ENCODE measurements around the gene PSMD1. TPM values are rescaled to one million over a fixed set of nuclear protein-coding genes. Genes with fewer than 3 reads are reported as not detected.

Gene PSMD1
- total RNA-seq, 2 donors from 2014 or later, result 74.1 to 114 TPM

DNA sequence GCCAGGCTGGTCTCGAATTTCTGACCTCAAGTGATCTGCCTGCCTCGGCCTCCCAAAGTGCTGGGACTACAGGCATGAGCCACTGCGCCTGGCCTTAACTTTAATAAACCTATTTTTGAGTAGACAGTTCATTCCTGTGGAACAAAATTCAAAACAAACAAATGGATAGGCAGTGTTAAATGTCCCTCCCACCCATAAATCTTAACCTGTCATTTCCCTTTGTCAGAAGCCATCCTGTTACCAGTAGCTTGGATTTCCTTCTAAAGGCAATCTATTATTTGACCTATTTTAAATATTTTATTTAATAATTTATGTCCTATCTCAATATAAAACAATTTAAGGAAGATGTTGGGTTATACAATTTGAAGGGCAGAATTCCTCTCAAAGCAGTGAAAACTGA is 25.9 kb upstream of the PSMD1 start:
- TF ChIP-seq, protein P1, sequence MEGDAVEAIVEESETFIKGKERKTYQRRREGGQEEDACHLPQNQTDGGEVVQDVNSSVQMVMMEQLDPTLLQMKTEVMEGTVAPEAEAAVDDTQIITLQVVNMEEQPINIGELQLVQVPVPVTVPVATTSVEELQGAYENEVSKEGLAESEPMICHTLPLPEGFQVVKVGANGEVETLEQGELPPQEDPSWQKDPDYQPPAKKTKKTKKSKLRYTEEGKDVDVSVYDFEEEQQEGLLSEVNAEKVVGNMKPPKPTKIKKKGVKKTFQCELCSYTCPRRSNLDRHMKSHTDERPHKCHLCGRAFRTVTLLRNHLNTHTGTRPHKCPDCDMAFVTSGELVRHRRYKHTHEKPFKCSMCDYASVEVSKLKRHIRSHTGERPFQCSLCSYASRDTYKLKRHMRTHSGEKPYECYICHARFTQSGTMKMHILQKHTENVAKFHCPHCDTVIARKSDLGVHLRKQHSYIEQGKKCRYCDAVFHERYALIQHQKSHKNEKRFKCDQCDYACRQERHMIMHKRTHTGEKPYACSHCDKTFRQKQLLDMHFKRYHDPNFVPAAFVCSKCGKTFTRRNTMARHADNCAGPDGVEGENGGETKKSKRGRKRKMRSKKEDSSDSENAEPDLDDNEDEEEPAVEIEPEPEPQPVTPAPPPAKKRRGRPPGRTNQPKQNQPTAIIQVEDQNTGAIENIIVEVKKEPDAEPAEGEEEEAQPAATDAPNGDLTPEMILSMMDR (IDR thresholded peaks at IDR 0.05), result no peak
- Histone ChIP-seq H3K4me3 (no peak overlapping the region), H3K36me3 (no peaks in the 10 kb centered on the region), H3K9ac (ENCODE audit: low read depth in 2 of 2, low read length in 2 of 2) (no peak overlapping the region), H3K27me3 (no peaks in the 10 kb centered on the region), H3K27ac (no peak overlapping the region), H3K4me1 (peaks cover 3% of the 10 kb centered on the region), H3K9me3 (no peaks in the 10 kb centered on the region)
- DNase-seq, result no peak
- intact Hi-C loops (cut with DNase I), result no loop called here

GRCh38 chr2:231032575-231033140 is 24.0 kb upstream of the PSMD1 start:
- H3K9me3 ChIP-seq, result no peaks in the 10 kb centered on the region
- no peak for DNase-seq
- TF ChIP-seq, protein P1 (IDR thresholded peaks at IDR 0.05), result no peak
- H3K4me3 ChIP-seq, result no peak overlapping the region
- H3K9ac ChIP-seq (ENCODE audit: low read depth in 2 of 2, low read length in 2 of 2), result no peak overlapping the region
- H3K27ac ChIP-seq, result no peak overlapping the region
- H3K4me1 ChIP-seq, result peaks cover 3% of the 10 kb centered on the region
- H3K36me3 ChIP-seq, result no peaks in the 10 kb centered on the region
- no peaks in the 10 kb centered on the region for H3K27me3 ChIP-seq
- intact Hi-C loops (cut with DNase I), result no loop called here

- H3K36me3 ChIP-seq, result no peaks in the 10 kb centered on the region
- H3K27ac ChIP-seq, result peak overlapping the region; percentile 72
- peaks cover 3% of the 10 kb centered on the region for H3K4me1 ChIP-seq
- intact Hi-C loops (cut with DNase I), result no loop called here
- no peak overlapping the region for H3K9ac ChIP-seq (ENCODE audit: low read depth in 2 of 2, low read length in 2 of 2)
- DNase-seq, result no peak
- H3K4me3 ChIP-seq, result no peak overlapping the region
- no peaks in the 10 kb centered on the region for H3K27me3 ChIP-seq
- no peaks in the 10 kb centered on the region for H3K9me3 ChIP-seq
- TF ChIP-seq, protein P1 (IDR thresholded peaks at IDR 0.05), result no peak
Measured at GRCh38 chr2:231033147-231034132, 23.2 kb upstream of the PSMD1 start.

GRCh38 chr2:231034291-231034882 is 22.3 kb upstream of the PSMD1 start:
- TF ChIP-seq, protein P1 (IDR thresholded peaks at IDR 0.05), result no peak
- H3K9me3 ChIP-seq, result no peaks in the 10 kb centered on the region
- H3K36me3 ChIP-seq, result no peaks in the 10 kb centered on the region
- peak overlapping the region in 1 of 2 donors; percentile 19 for H3K9ac ChIP-seq (ENCODE audit: low read depth in 2 of 2, low read length in 2 of 2)
- no peak overlapping the region for H3K4me3 ChIP-seq
- H3K4me1 ChIP-seq, result peaks cover 3% of the 10 kb centered on the region
- peak; percentile 66 for DNase-seq
- H3K27me3 ChIP-seq, result no peaks in the 10 kb centered on the region
- intact Hi-C loops (cut with DNase I), result no loop called here
- peak overlapping the region; percentile 72 for H3K27ac ChIP-seq

GRCh38 chr2:231036131-231036530 is 20.5 kb upstream of the PSMD1 start:
- Histone ChIP-seq H3K9ac (ENCODE audit: low read depth in 2 of 2, low read length in 2 of 2) (no peak overlapping the region), H3K4me1 (peaks cover 7% of the 10 kb centered on the region), H3K27ac (no peak overlapping the region), H3K9me3 (no peaks in the 10 kb centered on the region), H3K27me3 (no peaks in the 10 kb centered on the region), H3K4me3 (no peak overlapping the region), H3K36me3 (no peaks in the 10 kb centered on the region)
- TF ChIP-seq, protein P1 (IDR thresholded peaks at IDR 0.05), result no peak
- intact Hi-C loops (cut with DNase I), result no loop called here
- no peak for DNase-seq
